Transverse colon (tissue), 4 donors: Measurements from ENCODE around the gene STAMBPL1. TPM values are rescaled to one million over a fixed set of nuclear protein-coding genes. Genes with fewer than 3 reads are reported as not detected.
A peak's percentile ranks its signal among the peaks of the same experiment; 100 is the strongest.

Experiments used
- DNase-seq: peaks from one replicate; pipeline ENCODE4 v3.0.0-alpha.2; 2019
- H3K27ac ChIP-seq, 4 donors: fragments of 200-600 bp; sonication (generic); 2 replicates each; pipeline ENCODE4 v1.5.1; 2016 to 2018; ENCODE audit warnings: inconsistent platforms in 4 of 4
- H3K27me3 ChIP-seq: fragments of 200-600 bp; sonication (generic); 2 replicates; pipeline ENCODE4 v1.5.1; 2017; ENCODE audit warnings: inconsistent platforms
- H3K36me3 ChIP-seq, 4 donors: fragments of 200-600 bp; sonication (generic); 2 replicates each; pipeline ENCODE4 v1.5.1; 2017 to 2019; ENCODE audit warnings: inconsistent platforms in 4 of 4
- H3K4me1 ChIP-seq, 4 donors: fragments of 200-600 bp; sonication (generic); 2 replicates each; pipeline ENCODE4 v1.5.1; 2017 to 2020; ENCODE audit warnings: inconsistent platforms in 4 of 4
- H3K4me3 ChIP-seq, 4 donors: fragments of 200-600 bp; sonication (generic); 1 replicate in 1 of 4; 2 replicates in 3 of 4; pipeline versions ENCODE4 v1.5.1 to v1.6.1; 2017 to 2019; ENCODE audit warnings: inconsistent platforms in 4 of 4
- H3K9me3 ChIP-seq, 2 donors: fragments of 200-600 bp; sonication (generic); 2 replicates each; pipeline ENCODE4 v1.5.1; 2017 to 2019; ENCODE audit warnings: inconsistent platforms in 2 of 2
- CTCF ChIP-seq, 5 experiments: fragments of 200-600 bp in 3 of 5; fragments of 450-650 bp in 2 of 5; sonication (generic) in 3 of 5; IDR thresholded peaks; 1 replicate in 2 of 5; 2 replicates in 3 of 5; pipeline ENCODE4 v1.5.1; 2016 to 2017; ENCODE audit warnings: antibody characterized with exemption in 5 of 5, inconsistent platforms in 3 of 5, mild to moderate bottlenecking in 2 of 5, moderate library complexity in 1 of 5
- EP300 ChIP-seq: sonication (generic); formaldehyde crosslinking; IDR thresholded peaks from one replicate; pipeline ENCODE4 v1.6.1; 2017; ENCODE audit warnings: antibody characterized with exemption, low read depth
- POLR2A ChIP-seq: fragments of 450-650 bp; IDR thresholded peaks from one replicate; pipeline ENCODE4 v1.6.1; 2016; ENCODE audit warnings: antibody characterized with exemption, mild to moderate bottlenecking, moderate library complexity
- POLR2AphosphoS5 ChIP-seq, 3 donors: sonication (generic); formaldehyde crosslinking; IDR thresholded peaks; one replicate each; pipeline ENCODE4 v1.6.1; 2016; ENCODE audit warnings: antibody characterized with exemption in 3 of 3
- WGBS, 2 donors: methylation state at CpG; one replicate each; pipeline ENCODE4 v1.1.5; 2018; ENCODE audit warnings: low coverage in 1 of 2; 5-methylcytosine and 5-hydroxymethylcytosine counted together
- in situ Hi-C, 4 donors: fragments of 200-750 bp; cut with MboI; loops; one replicate each; pipeline versions ENCODE4 v1.15.0 to v1.15.1; 2017; ENCODE audit warnings: low sequenced_read_pairs in 3 of 4, low pct_ligation_motif_present in 1 of 4, low pct_unique_long_range_greater_than_20kb in 1 of 4
- intact Hi-C: fragments of 100-400 bp; cut with DNase I; formaldehyde crosslinking; loops from one replicate; pipeline ENCODE4 v1.15.1; 2023; ENCODE audit warnings: low total_unique reads
- total RNA-seq, 4 donors: library from RNA; depleted of rRNA; stranded (reverse); fragments of >200 nt; gene quantifications; one replicate each; pipeline ENCODE4 v1.1.0, GENCODE V29; 2016

STAMBPL1 gene
- total RNA-seq, 4 donors from 2014 or later = 74.8 to 176 (median 134) TPM

GRCh38 chr10:88933564-88933963 lies 53.5 kb downstream of the STAMBPL1 start:
- no peaks in the 10 kb centered on the region for H3K9me3 ChIP-seq
- 61% methylated on average over 2 of the region's 2 CpGs; no CpG with 5 or more reads in 1 of the 2 donors for WGBS, 2 donors
- DNase-seq = no peak
- TF ChIP-seq EP300 (no peak), CTCF (IDR thresholded peaks at IDR 0.05) (no peak), POLR2AphosphoS5 (IDR thresholded peaks at IDR 0.05) (no peak), POLR2A (no peak)
- H3K4me3 ChIP-seq = no peak overlapping the region
- peaks cover 0 to 11% (median 3%) of the 10 kb centered on the region in 4 donors for H3K36me3 ChIP-seq
- peaks cover 7 to 25% (median 11%) of the 10 kb centered on the region in 4 donors for H3K4me1 ChIP-seq
- H3K27me3 ChIP-seq = no peaks in the 10 kb centered on the region
- peak overlapping the region; percentile 20 to 74 (median 66) for H3K27ac ChIP-seq
- in situ Hi-C loops = loop anchor here (5.0 to 10.0 kb wide), 4 partner anchors 51 to 369 kb away; no protein-coding TSS in a partner anchor
- intact Hi-C loops = loop anchor here (1.0 kb wide), 1 partner anchor 98 kb away; no protein-coding TSS in a partner anchor

- peak; percentile 84 for DNase-seq
- 8 to 34% methylated on average over 9 to 17 of the region's 17 CpGs for WGBS, 2 donors
- peaks cover 0 to 11% (median 3%) of the 10 kb centered on the region in 4 donors for H3K36me3 ChIP-seq
- intact Hi-C loops = loop anchor here (2.0 kb wide), 1 partner anchor 52 kb away; no protein-coding TSS in a partner anchor
- H3K27ac ChIP-seq = peak overlapping the region; percentile 36 to 82 (median 65)
- no peaks in the 10 kb centered on the region for H3K27me3 ChIP-seq
- H3K4me1 ChIP-seq = peaks cover 7 to 25% (median 11%) of the 10 kb centered on the region in 4 donors
- H3K4me3 ChIP-seq = no peak overlapping the region
- in situ Hi-C loops = loop anchor here (5.0 to 10.0 kb wide), 5 partner anchors 50 to 370 kb away; no protein-coding TSS in a partner anchor
- H3K9me3 ChIP-seq = no peaks in the 10 kb centered on the region
- TF ChIP-seq POLR2AphosphoS5 (IDR thresholded peaks at IDR 0.05) (peak in 2 of 3 donors; percentile 48 to 62), EP300 (no peak), CTCF (IDR thresholded peaks at IDR 0.05) (peak; percentile 71 to 88 (median 81)), POLR2A (no peak)
These were observed 55.0 kb downstream of the STAMBPL1 start for GRCh38 chr10:88934900-88935672.

- in situ Hi-C loops (loop anchor here in 2 of 4 donors (5.0 to 10.0 kb wide), 4 partner anchors 48 to 372 kb away; no protein-coding TSS in a partner anchor), intact Hi-C loops (no loop called here)
- peaks cover 0 to 11% (median 3%) of the 10 kb centered on the region in 4 donors for H3K36me3 ChIP-seq
These were observed 56.6 kb downstream of the STAMBPL1 start for GRCh38 chr10:88936656-88937055.

More at GRCh38 chr10:88936656-88937055, 56.6 kb downstream of the STAMBPL1 start:
- TF ChIP-seq POLR2A (no peak), CTCF (IDR thresholded peaks at IDR 0.05) (no peak), POLR2AphosphoS5 (IDR thresholded peaks at IDR 0.05) (no peak), EP300 (no peak)
- 83 to 87% methylated on average over 1 to 3 of the region's 3 CpGs for WGBS, 2 donors
- Histone ChIP-seq H3K4me3 (no peak overlapping the region), H3K27ac (peak overlapping the region; percentile 36 to 82 (median 65)), H3K9me3 (no peaks in the 10 kb centered on the region), H3K27me3 (no peaks in the 10 kb centered on the region), H3K4me1 (peaks cover 7 to 25% (median 11%) of the 10 kb centered on the region in 4 donors)
- DNase-seq = no peak
